Measurements from ENCODE around the gene ADAMTS18. TPM values are rescaled to one million over a fixed set of nuclear protein-coding genes. Genes with fewer than 3 reads are reported as not detected.
A peak's percentile ranks its signal among the peaks of the same experiment; 100 is the strongest.
"Not testable (repeated sequence)": the region's sequence is repeated elsewhere in the genome, so short reads cannot be mapped to it uniquely, and the experiment has no call there.

ADAMTS18 gene
- total RNA-seq, 1 experiment from 2014 or later, result not detected

- Histone ChIP-seq H3K9ac (ENCODE audit: low read length) (no peak overlapping the region), H2AFZ (ENCODE audit: low read length) (no peak overlapping the region), H3K4me2 (ENCODE audit: low read length) (no peak overlapping the region), H3F3A (ENCODE audit: low read length, unreplicated experiment) (no peaks in the 10 kb centered on the region), H3K9me2 (replicated peaks; ENCODE audit: low read length) (no peaks in the 10 kb centered on the region), H4K20me1 (ENCODE audit: low read length) (no peaks in the 10 kb centered on the region), H3K4me3 (ENCODE audit: low read length) (no peak overlapping the region), H3K36me3 (ENCODE audit: low read depth, low read length) (no peaks in the 10 kb centered on the region), H3K27me3 (ENCODE audit: low read length) (no peaks in the 10 kb centered on the region), H3K79me2 (ENCODE audit: low read length) (no peaks in the 10 kb centered on the region), H3K27ac (ENCODE audit: low read length) (no peak overlapping the region), H3K4me1 (ENCODE audit: insufficient read depth, low read length) (no peaks in the 10 kb centered on the region), H3K9me3 (ENCODE audit: low read length) (no peaks in the 10 kb centered on the region)
- TF ChIP-seq, protein P1, sequence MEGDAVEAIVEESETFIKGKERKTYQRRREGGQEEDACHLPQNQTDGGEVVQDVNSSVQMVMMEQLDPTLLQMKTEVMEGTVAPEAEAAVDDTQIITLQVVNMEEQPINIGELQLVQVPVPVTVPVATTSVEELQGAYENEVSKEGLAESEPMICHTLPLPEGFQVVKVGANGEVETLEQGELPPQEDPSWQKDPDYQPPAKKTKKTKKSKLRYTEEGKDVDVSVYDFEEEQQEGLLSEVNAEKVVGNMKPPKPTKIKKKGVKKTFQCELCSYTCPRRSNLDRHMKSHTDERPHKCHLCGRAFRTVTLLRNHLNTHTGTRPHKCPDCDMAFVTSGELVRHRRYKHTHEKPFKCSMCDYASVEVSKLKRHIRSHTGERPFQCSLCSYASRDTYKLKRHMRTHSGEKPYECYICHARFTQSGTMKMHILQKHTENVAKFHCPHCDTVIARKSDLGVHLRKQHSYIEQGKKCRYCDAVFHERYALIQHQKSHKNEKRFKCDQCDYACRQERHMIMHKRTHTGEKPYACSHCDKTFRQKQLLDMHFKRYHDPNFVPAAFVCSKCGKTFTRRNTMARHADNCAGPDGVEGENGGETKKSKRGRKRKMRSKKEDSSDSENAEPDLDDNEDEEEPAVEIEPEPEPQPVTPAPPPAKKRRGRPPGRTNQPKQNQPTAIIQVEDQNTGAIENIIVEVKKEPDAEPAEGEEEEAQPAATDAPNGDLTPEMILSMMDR (conservative IDR thresholded peaks at IDR 0.05; ENCODE audit: low read depth, low read length), result no peak
- TF ChIP-seq EZH2phosphoT487 (IDR thresholded peaks at IDR 0.05; ENCODE audit: borderline replicate concordance, low read length) (no peak), EZH2 (IDR thresholded peaks at IDR 0.05; ENCODE audit: low read length, unreplicated experiment) (no peak)
- intact Hi-C loops (cut with micrococcal nuclease), result no loop called here
- DNase-seq (peak; percentile 36), ATAC-seq (no peak)
- no TSS peak for BruUV-seq (replicated peaks)
- CTCF ChIA-PET, result no interaction called here
- POLR2A ChIA-PET (ENCODE audit: unreplicated experiment), result no interaction called here
These were observed 161.0 kb downstream of the ADAMTS18 start for GRCh38 chr16:77273815-77274214.

DNA sequence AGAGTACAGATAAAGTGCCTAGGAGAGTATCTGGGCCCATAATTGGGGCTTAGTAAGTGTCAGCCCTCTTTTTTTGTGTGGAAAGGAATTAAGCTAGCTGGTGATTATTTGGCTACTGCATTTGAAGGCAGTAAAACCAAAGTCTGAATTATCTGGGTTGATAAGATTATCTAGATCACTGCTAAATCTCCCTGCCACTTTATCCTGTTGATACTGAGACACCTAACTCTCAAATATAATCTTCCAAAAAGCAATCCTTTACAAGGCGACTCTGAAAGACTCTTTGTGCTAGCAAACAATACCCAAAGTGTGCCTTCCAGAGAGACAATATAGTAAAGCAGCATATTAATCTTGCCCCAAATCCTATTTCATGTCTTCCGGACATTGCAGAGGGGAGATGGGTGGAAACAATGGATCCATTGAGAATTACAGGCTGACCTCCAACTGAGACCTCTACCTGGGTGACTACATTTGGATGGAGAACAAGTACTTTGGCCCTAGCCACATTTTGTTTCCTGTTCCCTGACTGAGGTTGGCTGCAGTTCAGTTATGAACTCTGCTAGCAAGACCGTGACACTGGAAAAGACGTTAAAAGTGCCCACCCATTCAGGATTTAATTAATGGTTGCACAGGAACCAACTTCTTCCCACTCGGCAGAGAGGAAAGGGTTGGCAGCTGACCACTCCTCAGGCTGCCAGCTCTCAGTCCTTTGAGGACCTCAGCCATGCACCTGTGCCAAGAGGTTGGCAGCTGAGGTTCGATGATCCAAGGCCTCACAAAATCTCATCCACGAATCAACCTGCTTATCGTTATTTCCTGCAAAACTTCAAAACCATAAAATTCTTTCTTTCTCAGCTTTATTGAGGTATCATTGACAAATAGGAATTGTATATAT lies 163.1 kb downstream of the ADAMTS18 start:
- DNase-seq (no peak), ATAC-seq (no peak)
- intact Hi-C loops (cut with micrococcal nuclease), result no loop called here
- no TSS peak for BruUV-seq (replicated peaks)
- Histone ChIP-seq H3K9ac (ENCODE audit: low read length) (no peak overlapping the region), H3F3A (ENCODE audit: low read length, unreplicated experiment) (no peaks in the 10 kb centered on the region), H3K79me2 (ENCODE audit: low read length) (no peaks in the 10 kb centered on the region), H3K27ac (ENCODE audit: low read length) (no peak overlapping the region), H3K4me2 (ENCODE audit: low read length) (no peak overlapping the region), H3K36me3 (ENCODE audit: low read depth, low read length) (no peaks in the 10 kb centered on the region), H3K9me3 (ENCODE audit: low read length) (no peaks in the 10 kb centered on the region), H3K27me3 (ENCODE audit: low read length) (no peaks in the 10 kb centered on the region), H3K4me3 (ENCODE audit: low read length) (no peak overlapping the region), H3K9me2 (replicated peaks; ENCODE audit: low read length) (no peaks in the 10 kb centered on the region), H4K20me1 (ENCODE audit: low read length) (no peaks in the 10 kb centered on the region), H2AFZ (ENCODE audit: low read length) (no peak overlapping the region), H3K4me1 (ENCODE audit: insufficient read depth, low read length) (no peaks in the 10 kb centered on the region)
- CTCF ChIA-PET, result no interaction called here
- POLR2A ChIA-PET (ENCODE audit: unreplicated experiment), result no interaction called here
- TF ChIP-seq EZH2phosphoT487 (IDR thresholded peaks at IDR 0.05; ENCODE audit: borderline replicate concordance, low read length) (no peak), EZH2 (IDR thresholded peaks at IDR 0.05; ENCODE audit: low read length, unreplicated experiment) (no peak)
- TF ChIP-seq, protein P1 (conservative IDR thresholded peaks at IDR 0.05; ENCODE audit: low read depth, low read length), result no peak

DNA sequence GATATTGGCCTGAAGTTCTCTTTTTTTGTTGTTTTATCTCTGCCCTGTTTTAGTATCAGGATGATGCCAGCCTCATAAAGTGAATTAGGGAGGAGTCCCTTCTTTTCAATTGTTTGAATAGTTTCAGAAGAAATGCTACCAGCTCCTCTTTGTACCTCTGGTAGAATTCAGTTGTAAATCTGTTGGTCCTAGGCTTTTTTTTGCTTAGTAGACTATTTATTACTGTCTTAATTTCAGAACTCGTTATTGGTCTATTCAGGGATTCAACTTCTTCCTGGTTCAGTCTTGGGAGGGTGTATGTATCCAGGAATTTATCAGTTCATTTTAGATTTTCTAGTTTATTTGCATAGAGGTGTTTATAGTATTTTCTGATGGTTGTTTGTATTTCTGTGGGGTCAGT lies 168.6 kb downstream of the ADAMTS18 start:
- intact Hi-C loops (cut with micrococcal nuclease); H3F3A ChIP-seq (ENCODE audit: low read length, unreplicated experiment); H3K4me1 ChIP-seq (ENCODE audit: insufficient read depth, low read length); ATAC-seq; CTCF ChIA-PET; H3K4me2 ChIP-seq (ENCODE audit: low read length); H3K9me2 ChIP-seq (replicated peaks; ENCODE audit: low read length); H3K27me3 ChIP-seq (ENCODE audit: low read length); H3K27ac ChIP-seq (ENCODE audit: low read length); H3K36me3 ChIP-seq (ENCODE audit: low read depth, low read length); H3K79me2 ChIP-seq (ENCODE audit: low read length); POLR2A ChIA-PET (ENCODE audit: unreplicated experiment); H3K4me3 ChIP-seq (ENCODE audit: low read length); H3K9me3 ChIP-seq (ENCODE audit: low read length); BruUV-seq (replicated peaks); H4K20me1 ChIP-seq (ENCODE audit: low read length); DNase-seq; H2AFZ ChIP-seq (ENCODE audit: low read length); H3K9ac ChIP-seq (ENCODE audit: low read length): not testable (repeated sequence)
